HCT116 (cell line): ENCODE data around the gene AOAH. TPM values are rescaled to one million over a fixed set of nuclear protein-coding genes. Genes with fewer than 3 reads are reported as not detected.

Experiments
- ATAC-seq: fragments of 200-7000 bp; cut with Tn5 transposase; 2 replicates; pipeline ENCODE4 v1.9.1; 2020; ENCODE audit warnings: mild to moderate bottlenecking, moderate library complexity
- BruUV-seq: library from RNA; stranded (reverse); fragments of 400-500 nt; replicated peaks from 2 replicates; lab custom pipeline; 2021; lab: Mats Ljungman, UMichigan
- CTCF ChIA-PET: fragments of 300-600 bp; sonication (Branson Sonifier 250); formaldehyde crosslinking; loops from one replicate; lab custom pipeline; 2021; ENCODE audit warnings: antibody characterized with exemption; lab: Charles Lee
- POLR2A ChIA-PET: fragments of 300-600, 350-600 bp; sonication (Branson Sonifier 250); formaldehyde crosslinking; loops from one replicate; lab custom pipeline; 2021; ENCODE audit warnings: antibody characterized with exemption; lab: Charles Lee
- RAD21 ChIA-PET, 2 experiments: fragments of 300-600 bp; sonication (Branson Sonifier 250); formaldehyde crosslinking; loops; one replicate each; lab custom pipeline; 2023; ENCODE audit warnings: low total read pairs in 2 of 2; ENCODE audit not compliant: uncharacterized antibody in 2 of 2, unreplicated experiment in 2 of 2, low non-redundant PET in 1 of 2; lab: Charles Lee
- DNase-seq: peaks from one replicate; pipeline ENCODE4 v3.0.0-alpha.2; 2010; ENCODE audit warnings: low read depth, low spot score
- H2AFZ ChIP-seq: fragments of 200-600 bp; shearing (Covaris generic), sonication (generic); 2 replicates; pipeline ENCODE4 v1.6.1; 2017; ENCODE audit warnings: low read depth, mixed run types, mixed read lengths, antibody characterized with exemption, low read length; ENCODE audit not compliant: poor library complexity, severe bottlenecking
- H3K27ac ChIP-seq: 2 replicates; pipeline ENCODE4 v1.5.1; 2012; ENCODE audit warnings: low read depth, low read length
- H3K27me3 ChIP-seq: fragments of 200-600 bp; sonication (generic); 2 replicates; pipeline ENCODE4 v1.6.1; 2016; ENCODE audit warnings: mixed run types, low read length, mixed read lengths; ENCODE audit not compliant: insufficient read depth
- H3K36me3 ChIP-seq, 2 experiments: fragments of 200-500 bp in 1 of 2; fragments of 200-600 bp in 1 of 2; sonication (Bioruptor generic) in 1 of 2; sonication (generic) in 1 of 2; 2 replicates each; pipeline versions ENCODE4 v1.5.1 to v1.6.1; 2014 to 2016; ENCODE audit warnings: low read length in 2 of 2, inconsistent platforms in 1 of 2, mixed read lengths in 1 of 2, mixed run types in 1 of 2; ENCODE audit not compliant: insufficient read depth in 2 of 2, control insufficient read depth in 1 of 2
- H3K4me1 ChIP-seq, 2 experiments: fragments of 200-600 bp in 1 of 2; sonication (generic) in 1 of 2; 2 replicates each; pipeline versions ENCODE4 v1.5.1 to v1.6.1; 2012 to 2017; ENCODE audit warnings: low read length in 2 of 2, inconsistent platforms in 1 of 2, mild to moderate bottlenecking in 1 of 2, mixed read lengths in 1 of 2, mixed run types in 1 of 2, moderate library complexity in 1 of 2; ENCODE audit not compliant: insufficient read depth in 2 of 2, control insufficient read depth in 1 of 2
- H3K4me2 ChIP-seq: fragments of 200-600 bp; sonication (generic); 2 replicates; pipeline ENCODE4 v1.6.1; 2017; ENCODE audit warnings: mixed run types, low read length, mixed read lengths
- H3K4me3 ChIP-seq, 2 experiments: fragments of 200-600 bp in 1 of 2; sonication (generic) in 1 of 2; replicated peaks in 1 of 2; 2 replicates each; pipeline ENCODE4 v1.5.1; 2011 to 2016; ENCODE audit warnings: low read length in 2 of 2, control low read depth in 1 of 2, low read depth in 1 of 2, mild to moderate bottlenecking in 1 of 2, mixed read lengths in 1 of 2, mixed run types in 1 of 2
- H3K79me2 ChIP-seq: fragments of 200-600 bp; sonication (generic); 2 replicates; pipeline ENCODE4 v1.6.1; 2017; ENCODE audit warnings: mild to moderate bottlenecking, mixed run types, low read length, moderate library complexity, mixed read lengths; ENCODE audit not compliant: insufficient read depth
- H3K9ac ChIP-seq: fragments of 200-600 bp; sonication (generic); 2 replicates; pipeline ENCODE4 v1.6.1; 2016; ENCODE audit warnings: low read length, mixed read lengths
- H3K9me2 ChIP-seq: fragments of 200-600 bp; sonication (generic), shearing (Covaris generic); 2 replicates; pipeline ENCODE4 v1.6.1; 2017; ENCODE audit warnings: mixed run types, mild to moderate bottlenecking, moderate library complexity; ENCODE audit not compliant: insufficient read depth
- H3K9me3 ChIP-seq, 2 experiments: fragments of 200-500 bp in 1 of 2; fragments of 200-600 bp in 1 of 2; sonication (Bioruptor generic) in 1 of 2; sonication (generic) in 1 of 2; 2 replicates each; pipeline ENCODE4 v1.6.1; 2014 to 2017; ENCODE audit warnings: low read length in 2 of 2, mixed read lengths in 2 of 2, inconsistent platforms in 1 of 2, low read depth in 1 of 2, mild to moderate bottlenecking in 1 of 2, mixed run types in 1 of 2, moderate library complexity in 1 of 2; ENCODE audit not compliant: control insufficient read depth in 1 of 2, insufficient read depth in 1 of 2
- H4K20me1 ChIP-seq: fragments of 200-600 bp; sonication (generic), shearing (Covaris generic); 2 replicates; pipeline ENCODE4 v1.6.1; 2017; ENCODE audit warnings: mixed run types, mild to moderate bottlenecking, moderate library complexity; ENCODE audit not compliant: insufficient read depth
- ATF3 ChIP-seq: IDR thresholded peaks from 2 replicates; pipeline ENCODE4 v1.6.1; 2012
- CTCF ChIP-seq, 3 experiments: fragments of 200-600 bp in 1 of 3; sonication (generic) in 1 of 3; IDR thresholded peaks in 2 of 3; conservative IDR thresholded peaks in 1 of 3; 2 replicates each; pipeline ENCODE4 v1.5.1; 2012 to 2017; ENCODE audit warnings: low read depth in 2 of 3, low read length in 2 of 3, antibody characterized with exemption in 1 of 3, borderline replicate concordance in 1 of 3, control low read depth in 1 of 3, mild to moderate bottlenecking in 1 of 3, mixed read lengths in 1 of 3, mixed run types in 1 of 3, moderate library complexity in 1 of 3; ENCODE audit not compliant: insufficient read depth in 1 of 3
- ELF1 ChIP-seq: IDR thresholded peaks from 2 replicates; pipeline ENCODE4 v1.6.1; 2012; ENCODE audit warnings: low read depth, borderline replicate concordance
- EZH2 ChIP-seq: fragments of 200-600 bp; sonication (generic); IDR thresholded peaks from 2 replicates; pipeline ENCODE4 v1.6.1; 2017; ENCODE audit warnings: antibody characterized with exemption, mixed run types
- JUND ChIP-seq: IDR thresholded peaks from 2 replicates; pipeline ENCODE4 v1.6.1; 2012
- POLR2A ChIP-seq: IDR thresholded peaks from 2 replicates; pipeline ENCODE4 v1.7.0; 2011; ENCODE audit warnings: borderline replicate concordance; ENCODE audit not compliant: insufficient read depth, insufficient read length; ENCODE audit errors: extremely low read depth
- POLR2AphosphoS5 ChIP-seq: IDR thresholded peaks from 2 replicates; pipeline ENCODE4 v1.6.1; 2011; ENCODE audit warnings: mild to moderate bottlenecking, low read depth, low read length, moderate library complexity
- RAD21 ChIP-seq: IDR thresholded peaks from 2 replicates; pipeline ENCODE4 v1.6.1; 2012; ENCODE audit warnings: low read depth, mild to moderate bottlenecking
- REST ChIP-seq: IDR thresholded peaks from 2 replicates; pipeline ENCODE4 v1.6.1; 2012; ENCODE audit warnings: low read depth
- SP1 ChIP-seq: IDR thresholded peaks from 2 replicates; pipeline ENCODE4 v1.6.1; 2012; ENCODE audit warnings: low read depth
- SRF ChIP-seq: IDR thresholded peaks from 2 replicates; pipeline ENCODE4 v1.6.1; 2012; ENCODE audit warnings: low read depth
- TCF7L2 ChIP-seq: IDR thresholded peaks from 2 replicates; pipeline ENCODE4 v1.7.0; 2011; ENCODE audit warnings: borderline replicate concordance, inconsistent platforms; ENCODE audit not compliant: insufficient read depth, insufficient read length; ENCODE audit errors: extremely low read depth
- YY1 ChIP-seq: IDR thresholded peaks from 2 replicates; pipeline ENCODE4 v1.6.1; 2011; ENCODE audit warnings: low read length, low read depth, moderate library complexity, mild to moderate bottlenecking; ENCODE audit not compliant: insufficient replicate concordance; ENCODE audit errors: extremely low read depth
- ZFX ChIP-seq: fragments of 450-650 bp; IDR thresholded peaks from 2 replicates; pipeline ENCODE4 v1.6.1; 2017
- intact Hi-C: fragments of 100-400 bp; cut with micrococcal nuclease; formaldehyde crosslinking; loops from 2 replicates; pipeline ENCODE4 v1.10.0; 2022
- total RNA-seq: library from RNA; stranded (reverse); gene quantifications from one replicate; pipeline ENCODE4 v1.2.1, GENCODE V29; 2021; ENCODE audit not compliant: unreplicated experiment

Gene AOAH
- total RNA-seq, 1 experiment from 2014 or later, result 1.1 TPM

GRCh38 chr7:36651404-36651803, 72.9 kb downstream of the AOAH start:
- Histone ChIP-seq H2AFZ (no peak overlapping the region), H3K9me3 (no peaks in the 10 kb centered on the region), H3K9ac (no peak overlapping the region), H4K20me1 (no peaks in the 10 kb centered on the region), H3K4me3 (no peak overlapping the region), H3K27ac (no peak overlapping the region), H3K9me2 (no peaks in the 10 kb centered on the region), H3K79me2 (no peaks in the 10 kb centered on the region), H3K36me3 (no peaks in the 10 kb centered on the region), H3K27me3 (no peaks in the 10 kb centered on the region), H3K4me2 (no peak overlapping the region), H3K4me1 (peaks cover 0 to 6% of the 10 kb centered on the region in 2 experiments; a peak in 2 of 4 replicates)
- no TSS peak for BruUV-seq
- ChIA-PET POLR2A (interaction anchor here (0.7 kb wide), 1 partner anchor 10 kb away, joined by 3 read pairs; no protein-coding TSS in a partner anchor), RAD21 (no interaction called here), CTCF (no interaction called here)
- no peak for ATAC-seq
- intact Hi-C loops, result no loop called here
- no peak for DNase-seq
- TF ChIP-seq POLR2A (no peak), TCF7L2 (no peak), REST (no peak), YY1 (no peak), ZFX (no peak), ATF3 (no peak), ELF1 (no peak), CTCF (IDR thresholded peaks at IDR 0.05 in 2 of 3, conservative IDR thresholded peaks at IDR 0.05 in 1 of 3; ENCODE audit: borderline replicate concordance in 1 of 3, insufficient read depth in 1 of 3, low read depth in 2 of 3, low read length in 2 of 3) (no peak), EZH2 (no peak), JUND (no peak), SP1 (no peak), SRF (no peak), RAD21 (no peak), POLR2AphosphoS5 (no peak)
